Measurements from ENCODE around the gene CCDC78. TPM values are rescaled to one million over a fixed set of nuclear protein-coding genes. Genes with fewer than 3 reads are reported as not detected.
A peak's percentile ranks its signal among the peaks of the same experiment; 100 is the strongest.
"Not testable (repeated sequence)": the region's sequence is repeated elsewhere in the genome, so short reads cannot be mapped to it uniquely, and the experiment has no call there.

Gene CCDC78
- total RNA-seq, 1 donor from 2014 or later = 0.38 TPM

- ATAC-seq = no peak
- DNase-seq (ENCODE audit: low spot score) = no peak
These were observed 35.6 kb upstream of the CCDC78 start for GRCh38 chr16:761625-762513.

- no peak for ATAC-seq
- DNase-seq (ENCODE audit: low spot score) = no peak
These were observed 34.5 kb upstream of the CCDC78 start, which contains the start of gene MSLN for GRCh38 chr16:760545-761343. MSLN (plus strand) TSS chr16:760734; CDS start chr16:762681, 1,947 bp downstream.

GRCh38 chr16:760065-760464 lies 33.8 kb upstream of the CCDC78 start:
- DNase-seq (ENCODE audit: low spot score) (no peak), ATAC-seq (no peak)

- DNase-seq (ENCODE audit: low spot score) (no peak), ATAC-seq (no peak)
These were observed 33.1 kb upstream of the CCDC78 start for GRCh38 chr16:759110-759910.

- DNase-seq (ENCODE audit: low spot score) (no peak), ATAC-seq (no peak)
These were observed 30.2 kb upstream of the CCDC78 start for GRCh38 chr16:756428-756827.

GRCh38 chr16:754656-755055 lies 28.4 kb upstream of the CCDC78 start:
- ATAC-seq = no peak
- no peak for DNase-seq (ENCODE audit: low spot score)

GRCh38 chr16:754121-754607 lies 27.9 kb upstream of the CCDC78 start:
- ATAC-seq; DNase-seq (ENCODE audit: low spot score): not testable (repeated sequence)

GRCh38 chr16:752007-752312 lies 25.7 kb upstream of the CCDC78 start:
- no peak for ATAC-seq
- no peak for DNase-seq (ENCODE audit: low spot score)

GRCh38 chr16:751152-752006 lies 25.1 kb upstream of the CCDC78 start:
- ATAC-seq = peak; percentile 44
- no peak for DNase-seq (ENCODE audit: low spot score)

GRCh38 chr16:750485-750884 lies 24.2 kb upstream of the CCDC78 start:
- DNase-seq (ENCODE audit: low spot score) = no peak
- no peak for ATAC-seq

GRCh38 chr16:749010-749409 lies 22.8 kb upstream of the CCDC78 start:
- ATAC-seq = no peak

GRCh38 chr16:747978-748746 lies 21.9 kb upstream of the CCDC78 start:
- DNase-seq (ENCODE audit: low spot score) = no peak

More at GRCh38 chr16:749010-749409, 22.8 kb upstream of the CCDC78 start:
- no peak for DNase-seq (ENCODE audit: low spot score)

GRCh38 chr16:746637-747036 lies 20.4 kb upstream of the CCDC78 start:
- ATAC-seq (no peak), DNase-seq (ENCODE audit: low spot score) (no peak)

More at GRCh38 chr16:747978-748746, 21.9 kb upstream of the CCDC78 start:
- ATAC-seq = no peak

GRCh38 chr16:745739-746138 lies 19.5 kb upstream of the CCDC78 start:
- DNase-seq (ENCODE audit: low spot score) = no peak

GRCh38 chr16:743794-744500 lies 17.7 kb upstream of the CCDC78 start:
- ATAC-seq = no peak
- no peak for DNase-seq (ENCODE audit: low spot score)

More at GRCh38 chr16:745739-746138, 19.5 kb upstream of the CCDC78 start:
- no peak for ATAC-seq

- not testable (repeated sequence) for ATAC-seq
These were observed 16.7 kb upstream of the CCDC78 start for GRCh38 chr16:742894-743293.

GRCh38 chr16:741986-742629 lies 15.9 kb upstream of the CCDC78 start:
- ATAC-seq (no peak), DNase-seq (ENCODE audit: low spot score) (no peak)

More at GRCh38 chr16:742894-743293, 16.7 kb upstream of the CCDC78 start:
- DNase-seq (ENCODE audit: low spot score) = not testable (repeated sequence)
